A549 (cell line): ENCODE results near the gene DERA.

Experiments
- BHLHE40 ChIP-seq: IDR thresholded peaks from 2 replicates; pipeline ENCODE4 v1.6.1; 2012; ENCODE audit warnings: low read depth, low read length, inconsistent platforms
- CBX8 ChIP-seq: fragments of 200-600 bp; sonication (generic); IDR thresholded peaks from 2 replicates; pipeline ENCODE4 v1.6.1; 2016
- CEBPB ChIP-seq, 2 experiments: fragments of >200 bp in 1 of 2; sonication (Bioruptor Twin) in 1 of 2; formaldehyde crosslinking in 1 of 2; IDR thresholded peaks; 2 replicates each; pipeline ENCODE4 v1.6.1; 2012 to 2016
- JUN ChIP-seq, 2 experiments: fragments of >200 bp; sonication (Bioruptor Twin); formaldehyde crosslinking; IDR thresholded peaks; 2 replicates in 1 of 2; 3 replicates in 1 of 2; pipeline ENCODE4 v1.6.1; 2016 to 2017
- MAZ ChIP-seq: fragments of 150-350 bp; IDR thresholded peaks from 2 replicates; pipeline ENCODE4 v1.6.1; 2014; ENCODE audit warnings: antibody characterized with exemption, low read depth, low read length, borderline replicate concordance
- MYC ChIP-seq: IDR thresholded peaks from 2 replicates; pipeline ENCODE4 v1.6.1; 2012; ENCODE audit warnings: mild to moderate bottlenecking, inconsistent platforms, low read length, improper control_type of control experiment, borderline replicate concordance
- POLR2A ChIP-seq: IDR thresholded peaks from 2 replicates; pipeline ENCODE4 v1.6.1; 2012; ENCODE audit warnings: mild to moderate bottlenecking, low read length
- RARB ChIP-seq: fragments of 250-450 bp; sonication (Bioruptor Pico); IDR thresholded peaks from 2 replicates; pipeline ENCODE4 v1.8.0; 2021; ENCODE audit warnings: mild to moderate bottlenecking, moderate library complexity
- RCOR1 ChIP-seq: fragments of 150-350 bp; IDR thresholded peaks from 2 replicates; pipeline ENCODE4 v1.6.1; 2014; ENCODE audit warnings: antibody characterized with exemption, low read length, low read depth
- SMC3 ChIP-seq: fragments of >200 bp; sonication (Bioruptor Twin); formaldehyde crosslinking; IDR thresholded peaks from 3 replicates; pipeline ENCODE4 v1.6.1; 2018; ENCODE audit warnings: inconsistent platforms
- TFCP2L1 ChIP-seq: fragments of 250-450 bp; sonication (Bioruptor Pico); IDR thresholded peaks from 2 replicates; pipeline ENCODE4 v1.5.0; 2021; ENCODE audit warnings: mild to moderate bottlenecking
- TP53 ChIP-seq: fragments of 250-450 bp; sonication (Bioruptor Pico); IDR thresholded peaks from 2 replicates; pipeline ENCODE4 v1.5.0; 2021; ENCODE audit warnings: mild to moderate bottlenecking, moderate library complexity
- TF ChIP-seq, protein P1 (sequence below): fragments of >200 bp; sonication (Bioruptor Twin); formaldehyde crosslinking; IDR thresholded peaks from 3 replicates; pipeline ENCODE4 v1.5.1; 2016
- TF ChIP-seq, protein P2 (sequence below): fragments of >200 bp; sonication (Bioruptor Twin); formaldehyde crosslinking; IDR thresholded peaks from 3 replicates; pipeline ENCODE4 v1.6.1; 2016

DNA sequence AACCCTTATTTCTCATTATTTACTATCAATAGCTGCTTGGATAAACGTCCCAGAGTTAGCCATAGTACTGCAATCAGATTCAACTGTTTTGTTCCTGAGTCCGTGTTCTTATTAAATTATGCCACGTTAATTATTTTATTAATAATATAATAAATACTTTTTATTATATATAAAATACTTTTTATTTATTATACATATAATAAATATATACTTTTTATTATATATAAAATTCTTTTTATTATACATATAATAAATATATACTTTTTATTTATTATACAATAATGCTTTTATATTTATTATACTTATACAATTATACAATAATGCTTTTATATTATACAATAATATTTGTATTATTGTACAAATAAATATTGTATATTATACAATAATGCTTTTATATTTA, 17.9 kb upstream of the DERA start:
- no peak for TF ChIP-seq RARB (CRISPR knock-in tag)
- TF ChIP-seq, protein P1, sequence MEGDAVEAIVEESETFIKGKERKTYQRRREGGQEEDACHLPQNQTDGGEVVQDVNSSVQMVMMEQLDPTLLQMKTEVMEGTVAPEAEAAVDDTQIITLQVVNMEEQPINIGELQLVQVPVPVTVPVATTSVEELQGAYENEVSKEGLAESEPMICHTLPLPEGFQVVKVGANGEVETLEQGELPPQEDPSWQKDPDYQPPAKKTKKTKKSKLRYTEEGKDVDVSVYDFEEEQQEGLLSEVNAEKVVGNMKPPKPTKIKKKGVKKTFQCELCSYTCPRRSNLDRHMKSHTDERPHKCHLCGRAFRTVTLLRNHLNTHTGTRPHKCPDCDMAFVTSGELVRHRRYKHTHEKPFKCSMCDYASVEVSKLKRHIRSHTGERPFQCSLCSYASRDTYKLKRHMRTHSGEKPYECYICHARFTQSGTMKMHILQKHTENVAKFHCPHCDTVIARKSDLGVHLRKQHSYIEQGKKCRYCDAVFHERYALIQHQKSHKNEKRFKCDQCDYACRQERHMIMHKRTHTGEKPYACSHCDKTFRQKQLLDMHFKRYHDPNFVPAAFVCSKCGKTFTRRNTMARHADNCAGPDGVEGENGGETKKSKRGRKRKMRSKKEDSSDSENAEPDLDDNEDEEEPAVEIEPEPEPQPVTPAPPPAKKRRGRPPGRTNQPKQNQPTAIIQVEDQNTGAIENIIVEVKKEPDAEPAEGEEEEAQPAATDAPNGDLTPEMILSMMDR = no peak
- no peak for TF ChIP-seq RCOR1
- no peak for TF ChIP-seq JUN (IDR thresholded peaks at IDR 0.05)
- TF ChIP-seq BHLHE40 = no peak
- TF ChIP-seq, protein P2, sequence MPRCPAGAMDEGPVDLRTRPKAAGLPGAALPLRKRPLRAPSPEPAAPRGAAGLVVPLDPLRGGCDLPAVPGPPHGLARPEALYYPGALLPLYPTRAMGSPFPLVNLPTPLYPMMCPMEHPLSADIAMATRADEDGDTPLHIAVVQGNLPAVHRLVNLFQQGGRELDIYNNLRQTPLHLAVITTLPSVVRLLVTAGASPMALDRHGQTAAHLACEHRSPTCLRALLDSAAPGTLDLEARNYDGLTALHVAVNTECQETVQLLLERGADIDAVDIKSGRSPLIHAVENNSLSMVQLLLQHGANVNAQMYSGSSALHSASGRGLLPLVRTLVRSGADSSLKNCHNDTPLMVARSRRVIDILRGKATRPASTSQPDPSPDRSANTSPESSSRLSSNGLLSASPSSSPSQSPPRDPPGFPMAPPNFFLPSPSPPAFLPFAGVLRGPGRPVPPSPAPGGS = no peak
- no peak for TF ChIP-seq SMC3
- TF ChIP-seq POLR2A = no peak
- TF ChIP-seq CEBPB (IDR thresholded peaks at IDR 0.05) = no peak
- no peak for TF ChIP-seq MAZ
- no peak for TF ChIP-seq TFCP2L1 (CRISPR knock-in tag)
- no peak for TF ChIP-seq MYC
- no peak for TF ChIP-seq TP53 (CRISPR knock-in tag)
- TF ChIP-seq CBX8 = no peak
